Activated naive CD8-positive, alpha-beta T cell treated with anti-CD3 and anti-CD28 coated beads, Interleukin-2, amount 50 U/mL, for 16 hours (primary cell): ENCODE measurements around the gene IRAK2.

Experiments used
- DNase-seq: peaks from one replicate; pipeline ENCODE4 v3.0.0-alpha.2; 2020; ENCODE audit warnings: low read depth, low spot score

IRAK2 gene

GRCh38 chr3:10223676-10224639 is 59.2 kb downstream of the IRAK2 start:
- no peak for DNase-seq

- peak; percentile 37 for DNase-seq
Measured at GRCh38 chr3:10224794-10225665, 60.3 kb downstream of the IRAK2 start.

- DNase-seq: no peak
Measured at GRCh38 chr3:10226293-10226692, 61.6 kb downstream of the IRAK2 start.

- DNase-seq: no peak
Measured at GRCh38 chr3:10228248-10228950, 63.7 kb downstream of the IRAK2 start.

- DNase-seq: no peak
Measured at GRCh38 chr3:10229576-10229975, 64.9 kb downstream of the IRAK2 start.

- DNase-seq: no peak
Measured at GRCh38 chr3:10232137-10232536, 67.4 kb downstream of the IRAK2 start.

- DNase-seq: no peak
Measured at GRCh38 chr3:10233988-10234387, 69.3 kb downstream of the IRAK2 start.

- DNase-seq: no peak
Measured at GRCh38 chr3:10234526-10235230, 70.0 kb downstream of the IRAK2 start.

GRCh38 chr3:10235551-10235950 is 70.8 kb downstream of the IRAK2 start:
- no peak for DNase-seq

GRCh38 chr3:10238345-10239183 is 73.8 kb downstream of the IRAK2 start:
- no peak for DNase-seq

GRCh38 chr3:10240799-10241198 is 76.1 kb downstream of the IRAK2 start:
- no peak for DNase-seq

- DNase-seq: peak; percentile 60
Measured at GRCh38 chr3:10242182-10243065, 77.7 kb downstream of the IRAK2 start.

- no peak for DNase-seq
Measured at GRCh38 chr3:10244009-10244408, 79.3 kb downstream of the IRAK2 start.

- DNase-seq: no peak
Measured at GRCh38 chr3:10245081-10245712, 80.5 kb downstream of the IRAK2 start.

- DNase-seq: no peak
Measured at GRCh38 chr3:10247679-10248183, 83.0 kb downstream of the IRAK2 start.

- DNase-seq: peak; percentile 84
Measured at GRCh38 chr3:10248184-10248983, 83.7 kb downstream of the IRAK2 start, which contains the start of gene TATDN2. Gene TATDN2 (plus strand): TSS chr3:10248459. CDS start chr3:10249201, 742 bp downstream.

GRCh38 chr3:10248984-10249748 is 84.4 kb downstream of the IRAK2 start:
- DNase-seq: no peak
